Measurements from ENCODE around the gene AGRP. TPM values are rescaled to one million over a fixed set of nuclear protein-coding genes. Genes with fewer than 3 reads are reported as not detected.
"Not testable (repeated sequence)": the region's sequence is repeated elsewhere in the genome, so short reads cannot be mapped to it uniquely, and the experiment has no call there.

The AGRP gene
- total RNA-seq, 1 donor from 2014 or later: not detected

- TF ChIP-seq, protein P1, sequence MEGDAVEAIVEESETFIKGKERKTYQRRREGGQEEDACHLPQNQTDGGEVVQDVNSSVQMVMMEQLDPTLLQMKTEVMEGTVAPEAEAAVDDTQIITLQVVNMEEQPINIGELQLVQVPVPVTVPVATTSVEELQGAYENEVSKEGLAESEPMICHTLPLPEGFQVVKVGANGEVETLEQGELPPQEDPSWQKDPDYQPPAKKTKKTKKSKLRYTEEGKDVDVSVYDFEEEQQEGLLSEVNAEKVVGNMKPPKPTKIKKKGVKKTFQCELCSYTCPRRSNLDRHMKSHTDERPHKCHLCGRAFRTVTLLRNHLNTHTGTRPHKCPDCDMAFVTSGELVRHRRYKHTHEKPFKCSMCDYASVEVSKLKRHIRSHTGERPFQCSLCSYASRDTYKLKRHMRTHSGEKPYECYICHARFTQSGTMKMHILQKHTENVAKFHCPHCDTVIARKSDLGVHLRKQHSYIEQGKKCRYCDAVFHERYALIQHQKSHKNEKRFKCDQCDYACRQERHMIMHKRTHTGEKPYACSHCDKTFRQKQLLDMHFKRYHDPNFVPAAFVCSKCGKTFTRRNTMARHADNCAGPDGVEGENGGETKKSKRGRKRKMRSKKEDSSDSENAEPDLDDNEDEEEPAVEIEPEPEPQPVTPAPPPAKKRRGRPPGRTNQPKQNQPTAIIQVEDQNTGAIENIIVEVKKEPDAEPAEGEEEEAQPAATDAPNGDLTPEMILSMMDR (IDR thresholded peaks at IDR 0.05; ENCODE audit: partially characterized antibody, unreplicated experiment): no peak
- peaks cover 3% of the 10 kb centered on the region for H3K9me3 Mint-ChIP-seq (ENCODE audit: unreplicated experiment)
- DNase-seq: no peak
- peaks cover 9% of the 10 kb centered on the region for H3K27me3 Mint-ChIP-seq (ENCODE audit: unreplicated experiment)
- H3K4me3 Mint-ChIP-seq (ENCODE audit: unreplicated experiment): no peak overlapping the region
- H3K27ac Mint-ChIP-seq (ENCODE audit: unreplicated experiment): no peak overlapping the region
- H3K36me3 Mint-ChIP-seq (ENCODE audit: unreplicated experiment): no peaks in the 10 kb centered on the region
- no peaks in the 10 kb centered on the region for H3K4me1 Mint-ChIP-seq (ENCODE audit: low read depth, unreplicated experiment)
Measured at GRCh38 chr16:67517155-67517445, 33.8 kb upstream of the AGRP start.

DNA sequence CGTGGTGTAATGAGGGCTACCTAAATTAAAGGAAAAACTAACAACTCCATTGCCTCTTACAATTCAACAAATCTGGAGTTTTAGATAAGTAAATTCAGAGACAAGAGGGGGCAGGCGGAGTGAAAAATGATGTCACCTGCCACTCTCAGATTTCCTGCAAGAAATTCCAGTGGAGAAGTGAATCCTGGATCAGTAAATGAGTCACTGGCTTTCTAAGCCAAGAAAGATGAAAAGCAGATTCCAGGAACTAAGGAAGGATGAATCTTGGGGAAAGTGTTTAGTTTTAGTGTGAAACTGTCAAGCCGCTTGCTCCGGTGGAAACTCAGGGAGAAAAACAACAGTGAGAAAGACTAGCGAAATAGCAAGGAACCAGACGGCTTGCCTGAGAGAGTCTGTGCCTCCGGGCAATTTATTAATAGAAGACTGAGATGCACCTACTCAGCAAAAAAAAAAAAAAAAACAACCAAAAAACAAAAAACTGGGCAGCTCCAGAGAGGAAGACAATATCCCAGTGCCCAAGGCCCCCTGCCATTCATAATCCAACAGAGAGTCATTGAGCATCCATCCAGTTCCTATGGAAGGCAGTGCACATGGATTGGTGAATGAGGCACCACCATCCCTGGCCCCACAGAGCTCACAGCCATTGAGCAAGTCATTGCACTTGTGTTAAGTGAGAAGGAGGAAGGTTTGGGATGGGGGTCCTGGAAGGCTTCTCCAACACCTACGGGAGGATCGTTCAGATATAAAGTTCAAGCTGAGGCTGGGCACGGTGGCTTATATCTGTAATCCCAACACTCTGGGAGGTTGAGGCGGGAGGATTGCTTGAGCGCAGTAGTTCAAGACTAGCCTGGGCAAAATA lies 33.2 kb upstream of the AGRP start:
- Mint-ChIP-seq H3K4me1 (ENCODE audit: low read depth, unreplicated experiment) (no peaks in the 10 kb centered on the region), H3K27ac (ENCODE audit: unreplicated experiment) (no peak overlapping the region), H3K9me3 (ENCODE audit: unreplicated experiment) (peaks cover 3% of the 10 kb centered on the region), H3K27me3 (ENCODE audit: unreplicated experiment) (peaks cover 10% of the 10 kb centered on the region), H3K4me3 (ENCODE audit: unreplicated experiment) (no peak overlapping the region), H3K36me3 (ENCODE audit: unreplicated experiment) (no peaks in the 10 kb centered on the region)
- DNase-seq: no peak
- TF ChIP-seq, protein P1 (IDR thresholded peaks at IDR 0.05; ENCODE audit: partially characterized antibody, unreplicated experiment): no peak

- DNase-seq: peak; percentile 73
- no peak overlapping the region for H3K27ac Mint-ChIP-seq (ENCODE audit: unreplicated experiment)
- TF ChIP-seq, protein P1 (IDR thresholded peaks at IDR 0.05; ENCODE audit: partially characterized antibody, unreplicated experiment): peak; percentile 81
- no peaks in the 10 kb centered on the region for H3K36me3 Mint-ChIP-seq (ENCODE audit: unreplicated experiment)
- no peak overlapping the region for H3K4me3 Mint-ChIP-seq (ENCODE audit: unreplicated experiment)
- no peaks in the 10 kb centered on the region for H3K4me1 Mint-ChIP-seq (ENCODE audit: low read depth, unreplicated experiment)
- H3K9me3 Mint-ChIP-seq (ENCODE audit: unreplicated experiment): peaks cover 2% of the 10 kb centered on the region
- H3K27me3 Mint-ChIP-seq (ENCODE audit: unreplicated experiment): peaks cover 6% of the 10 kb centered on the region
Measured at GRCh38 chr16:67514382-67514828, 31.1 kb upstream of the AGRP start.

- not testable (repeated sequence) for H3K4me1 Mint-ChIP-seq (ENCODE audit: low read depth, unreplicated experiment); H3K27ac Mint-ChIP-seq (ENCODE audit: unreplicated experiment); H3K4me3 Mint-ChIP-seq (ENCODE audit: unreplicated experiment); DNase-seq; H3K36me3 Mint-ChIP-seq (ENCODE audit: unreplicated experiment); H3K27me3 Mint-ChIP-seq (ENCODE audit: unreplicated experiment); H3K9me3 Mint-ChIP-seq (ENCODE audit: unreplicated experiment)
Measured at GRCh38 chr16:67513892-67514291, 30.5 kb upstream of the AGRP start.

DNA sequence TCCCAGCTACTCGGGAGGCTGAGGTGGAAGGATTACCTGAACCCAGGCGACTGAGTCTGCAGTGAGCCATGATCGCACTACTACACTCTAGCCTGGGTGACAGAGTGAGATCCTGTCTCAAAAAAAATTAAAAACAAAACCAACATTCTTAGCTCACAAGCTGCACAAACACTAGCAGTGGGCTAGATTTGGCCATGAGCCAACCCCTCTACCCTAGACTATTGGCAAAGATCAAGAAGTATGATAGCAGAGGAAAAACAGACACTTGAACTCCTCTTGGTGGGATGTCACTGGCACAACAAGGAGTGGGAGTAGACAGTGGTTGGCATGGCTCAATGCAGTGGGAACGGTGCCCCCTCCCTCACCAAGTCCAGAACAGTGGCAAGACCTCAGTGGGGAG lies 25.7 kb upstream of the AGRP start:
- no peaks in the 10 kb centered on the region for H3K4me1 Mint-ChIP-seq (ENCODE audit: low read depth, unreplicated experiment)
- H3K27me3 Mint-ChIP-seq (ENCODE audit: unreplicated experiment): peaks cover 6% of the 10 kb centered on the region
- H3K9me3 Mint-ChIP-seq (ENCODE audit: unreplicated experiment): no peaks in the 10 kb centered on the region
- H3K4me3 Mint-ChIP-seq (ENCODE audit: unreplicated experiment): no peak overlapping the region
- H3K27ac Mint-ChIP-seq (ENCODE audit: unreplicated experiment): no peak overlapping the region
- H3K36me3 Mint-ChIP-seq (ENCODE audit: unreplicated experiment): no peaks in the 10 kb centered on the region
- TF ChIP-seq, protein P1 (IDR thresholded peaks at IDR 0.05; ENCODE audit: partially characterized antibody, unreplicated experiment): no peak
- no peak for DNase-seq
